Measurements from ENCODE around the gene BAZ2A.

The BAZ2A gene

GRCh38 chr12:56635806-56636674 lies 5.9 kb upstream of the BAZ2A start:
- DNase-seq (ENCODE audit: low read depth in 1 of 2, low spot score in 1 of 2), result peak; percentile 57 to 74

GRCh38 chr12:56634837-56635791 lies 5.0 kb upstream of the BAZ2A start:
- peak; percentile 32 to 46 for DNase-seq (ENCODE audit: low read depth in 1 of 2, low spot score in 1 of 2)

- DNase-seq (ENCODE audit: low read depth in 1 of 2, low spot score in 1 of 2), result no peak
These were observed 4.2 kb upstream of the BAZ2A start for GRCh38 chr12:56634242-56634836.

GRCh38 chr12:56633468-56634241 lies 3.5 kb upstream of the BAZ2A start:
- DNase-seq (ENCODE audit: low read depth in 1 of 2, low spot score in 1 of 2), result no peak

- DNase-seq (ENCODE audit: low read depth in 1 of 2, low spot score in 1 of 2), result no peak
These were observed 2.8 kb upstream of the BAZ2A start for GRCh38 chr12:56632701-56633467.

GRCh38 chr12:56631790-56632700 lies 1.9 kb upstream of the BAZ2A start:
- DNase-seq (ENCODE audit: low read depth in 1 of 2, low spot score in 1 of 2), result no peak

- DNase-seq (ENCODE audit: low read depth in 1 of 2, low spot score in 1 of 2), result peak; percentile 24 to 44
These were observed 507 bp downstream of the BAZ2A start for GRCh38 chr12:56629459-56630179.

- DNase-seq (ENCODE audit: low read depth in 1 of 2, low spot score in 1 of 2), result no peak
These were observed 1.3 kb downstream of the BAZ2A start for GRCh38 chr12:56628671-56629458.

GRCh38 chr12:56626701-56627100 lies 3.4 kb downstream of the BAZ2A start:
- DNase-seq (ENCODE audit: low read depth in 1 of 2, low spot score in 1 of 2), result no peak

- no peak for DNase-seq (ENCODE audit: low read depth in 1 of 2, low spot score in 1 of 2)
These were observed 7.6 kb downstream of the BAZ2A start for GRCh38 chr12:56622535-56622934.

GRCh38 chr12:56616925-56617324 lies 13.2 kb downstream of the BAZ2A start:
- no peak for DNase-seq (ENCODE audit: low read depth in 1 of 2, low spot score in 1 of 2)

GRCh38 chr12:56616244-56616643 lies 13.9 kb downstream of the BAZ2A start:
- DNase-seq (ENCODE audit: low read depth in 1 of 2, low spot score in 1 of 2), result no peak

- DNase-seq (ENCODE audit: low read depth in 1 of 2, low spot score in 1 of 2), result no peak
These were observed 15.5 kb downstream of the BAZ2A start for GRCh38 chr12:56614627-56615026.

GRCh38 chr12:56604355-56604754 lies 25.8 kb downstream of the BAZ2A start:
- no peak for DNase-seq (ENCODE audit: low read depth in 1 of 2, low spot score in 1 of 2)

GRCh38 chr12:56602239-56602638 lies 27.9 kb downstream of the BAZ2A start:
- no peak for DNase-seq (ENCODE audit: low read depth in 1 of 2, low spot score in 1 of 2)

- DNase-seq (ENCODE audit: low read depth in 1 of 2, low spot score in 1 of 2), result peak in 1 of 2 donors; percentile 9
These were observed 28.6 kb downstream of the BAZ2A start for GRCh38 chr12:56601503-56601902.

- DNase-seq (ENCODE audit: low read depth in 1 of 2, low spot score in 1 of 2), result no peak
These were observed 29.4 kb downstream of the BAZ2A start for GRCh38 chr12:56600753-56601152.

All from stimulated activated CD4-positive, alpha-beta T cell treated with anti-CD3 and anti-CD28 coated beads, Interleukin-15, amount 100 ng/mL, for 1 hour (primary cell).